ENCODE data around the gene ALPG.
A peak's percentile ranks its signal among the peaks of the same experiment; 100 is the strongest.
"Not testable (repeated sequence)": the region's sequence is repeated elsewhere in the genome, so short reads cannot be mapped to it uniquely, and the experiment has no call there.

The ALPG gene

GRCh38 chr2:232442431-232442830, 35.8 kb downstream of the ALPG start:
- not testable (repeated sequence) for DNase-seq

GRCh38 chr2:232443047-232443446, 36.4 kb downstream of the ALPG start:
- DNase-seq = not testable (repeated sequence)

- not testable (repeated sequence) for DNase-seq
Observed at GRCh38 chr2:232443669-232444408, 37.2 kb downstream of the ALPG start.

DNA sequence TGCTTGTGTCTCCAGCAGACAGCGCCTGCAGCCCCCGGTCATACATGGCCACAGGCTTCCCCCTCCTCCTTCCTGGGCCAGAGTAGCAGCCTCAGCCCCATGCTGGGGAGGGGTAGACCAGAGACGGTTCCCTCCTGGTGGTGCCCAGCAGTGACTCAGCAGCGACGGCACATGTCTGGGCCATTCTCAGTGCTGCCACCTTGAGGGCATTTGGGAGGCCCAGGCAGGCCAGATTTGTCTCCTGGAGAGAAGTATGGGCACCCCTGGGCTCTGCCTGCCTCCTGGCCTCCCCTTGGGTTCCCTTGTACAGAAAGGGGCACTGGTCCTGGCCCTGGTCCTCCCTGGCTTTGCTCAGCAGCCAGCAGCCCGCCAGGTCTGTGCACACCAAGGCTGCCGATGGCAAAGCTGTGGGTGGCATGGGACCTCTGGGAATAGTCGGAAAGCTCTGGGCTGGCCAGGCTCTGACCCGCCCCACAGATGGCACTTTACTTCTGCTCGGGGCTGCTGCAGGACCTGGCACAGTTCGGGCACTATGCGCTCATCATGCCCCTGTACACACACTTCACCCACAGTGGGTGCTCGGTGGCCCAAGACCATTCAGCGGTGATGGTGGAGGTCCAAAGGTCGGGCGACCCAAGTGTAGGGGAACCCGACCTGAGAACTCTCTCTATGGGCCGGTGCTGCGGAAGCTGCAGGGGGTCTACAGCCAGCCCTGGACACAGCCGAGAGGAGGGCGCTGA, 37.9 kb downstream of the ALPG start:
- DNase-seq = peak; percentile 82

DNA sequence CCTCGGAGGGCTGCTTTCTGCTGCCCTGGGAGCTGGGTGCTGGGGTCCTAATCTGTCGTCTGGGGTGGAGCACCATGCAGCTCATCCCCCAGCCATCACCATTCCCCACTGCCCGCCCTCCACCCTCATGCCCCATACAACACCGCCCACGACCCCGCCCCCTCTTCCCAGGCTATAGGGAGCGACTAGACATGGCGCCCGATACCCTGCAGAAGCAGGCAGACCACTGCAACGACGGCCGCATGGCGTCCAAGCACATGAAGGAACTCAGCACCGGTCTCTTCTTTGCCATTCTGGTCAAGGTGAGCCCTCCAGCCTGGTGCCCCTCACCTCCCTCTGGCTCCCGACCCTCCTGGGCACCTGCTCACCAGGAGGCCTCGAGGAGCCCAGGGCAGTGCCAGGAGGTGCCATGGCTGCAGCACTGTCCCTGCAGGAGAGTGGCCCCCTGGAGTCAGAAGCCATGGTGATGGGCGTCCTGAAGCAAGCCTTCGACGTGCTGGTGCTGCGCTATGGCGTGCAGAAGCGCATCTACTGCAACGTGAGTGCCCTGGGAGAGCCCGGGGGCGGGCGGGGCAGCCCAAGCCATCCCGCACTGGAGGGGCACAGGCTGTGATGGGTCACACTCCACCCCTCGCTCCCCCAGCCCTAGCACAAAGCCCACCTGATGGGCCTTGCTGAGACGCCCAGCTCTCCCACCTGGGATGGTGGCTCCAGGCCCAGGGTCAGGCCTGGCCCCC, 38.7 kb downstream of the ALPG start:
- DNase-seq = not testable (repeated sequence)

GRCh38 chr2:232446266-232446777, 39.7 kb downstream of the ALPG start:
- peak; percentile 44 for DNase-seq

DNA sequence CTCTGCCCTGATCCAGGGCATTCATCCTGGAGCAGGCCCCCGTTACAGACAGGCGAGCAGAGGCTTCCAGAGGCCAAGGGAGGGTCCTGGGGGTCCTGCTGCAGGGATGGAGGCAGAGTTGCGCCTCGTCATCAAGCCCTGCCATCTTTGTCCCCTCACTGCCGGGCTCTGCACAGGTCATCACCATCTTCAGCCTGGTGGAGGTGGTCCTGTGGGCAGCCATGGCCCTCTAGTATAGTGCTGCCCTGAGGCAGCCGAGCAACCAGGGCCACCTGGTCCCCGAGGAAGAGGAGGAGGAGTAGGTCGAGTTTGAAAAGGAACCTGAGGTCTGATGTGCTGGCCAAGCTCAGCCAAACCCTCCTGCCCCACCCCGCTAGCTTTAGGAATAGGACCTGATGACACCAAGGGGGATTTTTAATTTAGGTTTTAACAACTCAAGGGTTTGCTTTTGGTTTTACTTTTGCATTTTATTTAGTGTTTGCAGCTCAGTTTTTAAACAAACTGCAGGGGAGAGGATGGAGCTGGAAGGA, 40.5 kb downstream of the ALPG start:
- DNase-seq = no peak

DNA sequence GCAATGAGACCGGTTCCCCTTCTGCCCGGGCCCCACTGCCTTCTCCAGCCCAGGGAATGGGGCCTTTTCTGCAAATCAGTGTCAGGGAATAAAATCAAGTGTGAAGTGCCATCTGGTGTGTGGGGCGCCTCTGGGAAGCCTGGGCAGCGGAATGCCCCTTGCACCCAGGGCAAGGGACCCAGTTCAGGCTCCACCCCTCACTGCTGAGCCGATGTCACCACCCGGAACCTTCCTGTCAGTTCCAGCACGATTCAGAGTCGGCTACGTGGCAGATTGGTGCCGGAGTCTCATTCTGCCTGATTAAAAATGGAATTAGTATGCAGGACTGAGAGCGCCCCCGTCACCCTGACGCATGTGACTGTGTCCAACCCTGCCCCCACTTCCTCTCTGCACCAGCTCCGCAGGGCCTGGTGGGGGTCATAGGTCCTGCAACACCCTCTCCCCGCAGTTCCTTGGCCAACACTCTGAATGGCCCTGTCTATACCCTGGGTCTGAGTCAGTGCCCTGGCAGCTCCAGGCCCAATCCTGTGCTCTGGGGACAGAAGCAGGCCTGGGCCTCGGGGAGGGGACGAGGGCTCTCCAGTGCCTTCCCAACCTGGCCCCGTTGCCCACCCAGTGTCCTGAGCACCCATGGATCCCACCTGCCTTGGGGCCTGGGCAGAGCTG, 41.1 kb downstream of the ALPG start:
- DNase-seq = peak; percentile 36

DNA sequence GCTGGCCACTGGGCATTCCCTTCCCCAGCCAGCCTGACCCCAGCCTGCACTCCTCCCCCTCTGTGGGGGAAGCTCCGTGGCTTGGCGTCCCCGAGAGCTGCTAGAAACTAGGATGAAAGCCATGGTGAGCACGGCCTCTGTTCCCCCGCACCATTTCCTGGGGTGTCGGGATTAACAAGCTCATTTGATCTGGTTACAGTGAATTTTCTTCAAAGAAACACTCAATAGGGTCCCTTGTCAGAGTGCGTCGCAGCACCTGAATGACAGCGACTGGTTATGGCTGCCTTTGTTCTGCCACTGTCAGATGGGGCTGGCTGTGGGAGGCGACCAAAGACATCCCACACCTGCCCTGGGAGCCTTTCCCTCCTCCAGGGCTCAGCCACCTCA, 41.7 kb downstream of the ALPG start:
- DNase-seq = no peak

GRCh38 chr2:232449964-232450363, 43.3 kb downstream of the ALPG start:
- DNase-seq = no peak

GRCh38 chr2:232451645-232452044, 45.0 kb downstream of the ALPG start:
- not testable (repeated sequence) for DNase-seq

DNA sequence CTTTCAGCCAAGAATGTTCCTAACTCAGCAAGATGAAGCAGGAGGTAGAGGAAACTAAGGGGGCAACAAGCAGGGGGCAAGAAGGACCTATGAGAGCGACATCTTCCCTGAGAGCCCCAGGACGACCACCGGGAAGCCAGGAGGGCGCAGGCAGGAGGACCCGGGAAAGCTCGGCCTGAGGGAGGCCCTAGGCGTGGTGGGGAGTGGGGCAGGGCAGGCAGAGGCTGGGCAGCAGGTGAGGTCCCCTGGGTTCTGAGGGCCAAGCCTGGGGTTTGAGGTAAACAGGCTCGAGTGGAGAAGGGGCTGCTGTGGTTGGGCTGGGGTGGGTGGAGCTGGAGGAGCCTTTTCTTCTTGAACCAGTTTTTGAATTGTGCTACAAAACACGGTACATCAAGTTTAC, 48.0 kb downstream of the ALPG start:
- no peak for DNase-seq

- DNase-seq = no peak
Observed at GRCh38 chr2:232455426-232456255, 49.0 kb downstream of the ALPG start, which contains the start of gene ALPI. Gene ALPI, plus strand, starts transcription at chr2:232456153. Its CDS starts 47 bp downstream, at chr2:232456200.

DNA sequence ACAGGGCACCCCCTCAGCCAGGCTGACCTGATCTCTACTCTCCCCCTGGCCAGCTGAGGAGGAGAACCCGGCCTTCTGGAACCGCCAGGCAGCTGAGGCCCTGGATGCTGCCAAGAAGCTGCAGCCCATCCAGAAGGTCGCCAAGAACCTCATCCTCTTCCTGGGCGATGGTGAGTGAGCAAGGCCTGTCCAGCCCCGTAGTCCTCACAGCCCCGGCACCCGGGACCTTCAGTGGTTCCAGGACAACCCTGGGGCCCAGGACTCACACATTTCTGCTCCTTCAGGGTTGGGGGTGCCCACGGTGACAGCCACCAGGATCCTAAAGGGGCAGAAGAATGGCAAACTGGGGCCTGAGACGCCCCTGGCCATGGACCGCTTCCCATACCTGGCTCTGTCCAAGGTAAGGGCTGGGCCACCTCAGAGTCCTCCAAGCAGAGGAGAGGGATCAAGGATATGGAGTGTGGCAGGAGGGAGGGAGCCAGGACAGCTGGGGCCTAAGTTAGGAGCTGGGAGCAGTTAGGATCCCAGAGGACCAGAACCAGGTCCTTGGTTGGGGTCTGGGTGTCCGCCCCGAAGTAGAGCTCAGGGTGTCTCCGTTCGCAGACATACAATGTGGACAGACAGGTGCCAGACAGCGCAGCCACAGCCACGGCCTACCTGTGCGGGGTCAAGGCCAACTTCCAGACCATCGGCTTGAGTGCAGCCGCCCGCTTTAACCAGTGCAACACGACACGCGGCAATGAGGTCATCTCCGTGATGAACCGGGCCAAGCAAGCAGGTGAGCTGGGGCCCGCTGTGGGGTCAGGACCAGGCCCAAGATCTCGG, 49.9 kb downstream of the ALPG start:
- DNase-seq = no peak

DNA sequence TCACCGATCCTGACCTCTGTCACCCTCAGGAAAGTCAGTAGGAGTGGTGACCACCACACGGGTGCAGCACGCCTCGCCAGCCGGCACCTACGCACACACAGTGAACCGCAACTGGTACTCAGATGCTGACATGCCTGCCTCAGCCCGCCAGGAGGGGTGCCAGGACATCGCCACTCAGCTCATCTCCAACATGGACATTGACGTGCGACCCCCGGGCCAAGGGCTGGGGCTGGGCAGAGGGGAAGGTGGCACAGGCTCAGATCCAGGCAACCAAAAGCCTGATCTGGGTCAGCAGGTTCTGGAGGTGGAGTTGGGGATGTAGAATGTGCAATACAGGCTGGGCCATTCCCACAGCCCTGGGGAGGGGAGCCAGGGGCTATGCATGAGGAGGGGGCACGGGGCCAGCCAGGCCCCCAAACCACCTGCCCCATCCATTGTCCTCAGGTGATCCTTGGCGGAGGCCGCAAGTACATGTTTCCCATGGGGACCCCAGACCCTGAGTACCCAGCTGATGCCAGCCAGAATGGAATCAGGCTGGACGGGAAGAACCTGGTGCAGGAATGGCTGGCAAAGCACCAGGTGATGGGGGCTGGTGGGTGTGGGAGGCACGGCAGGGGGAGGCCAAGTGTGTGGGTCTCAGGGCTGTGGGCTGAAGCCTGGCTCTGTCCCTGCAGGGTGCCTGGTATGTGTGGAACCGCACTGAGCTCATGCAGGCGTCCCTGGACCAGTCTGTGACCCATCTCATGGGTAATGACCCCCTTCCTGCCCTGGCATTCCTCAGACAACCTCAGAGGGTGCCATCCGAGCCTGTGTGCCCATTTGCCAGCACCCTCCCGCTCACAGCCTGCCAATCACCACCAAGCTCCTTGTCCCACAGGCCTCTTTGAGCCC, 50.7 kb downstream of the ALPG start:
- no peak for DNase-seq

GRCh38 chr2:232458051-232458660, 51.5 kb downstream of the ALPG start:
- DNase-seq = no peak

GRCh38 chr2:232458661-232459418, 52.2 kb downstream of the ALPG start:
- no peak for DNase-seq

DNA sequence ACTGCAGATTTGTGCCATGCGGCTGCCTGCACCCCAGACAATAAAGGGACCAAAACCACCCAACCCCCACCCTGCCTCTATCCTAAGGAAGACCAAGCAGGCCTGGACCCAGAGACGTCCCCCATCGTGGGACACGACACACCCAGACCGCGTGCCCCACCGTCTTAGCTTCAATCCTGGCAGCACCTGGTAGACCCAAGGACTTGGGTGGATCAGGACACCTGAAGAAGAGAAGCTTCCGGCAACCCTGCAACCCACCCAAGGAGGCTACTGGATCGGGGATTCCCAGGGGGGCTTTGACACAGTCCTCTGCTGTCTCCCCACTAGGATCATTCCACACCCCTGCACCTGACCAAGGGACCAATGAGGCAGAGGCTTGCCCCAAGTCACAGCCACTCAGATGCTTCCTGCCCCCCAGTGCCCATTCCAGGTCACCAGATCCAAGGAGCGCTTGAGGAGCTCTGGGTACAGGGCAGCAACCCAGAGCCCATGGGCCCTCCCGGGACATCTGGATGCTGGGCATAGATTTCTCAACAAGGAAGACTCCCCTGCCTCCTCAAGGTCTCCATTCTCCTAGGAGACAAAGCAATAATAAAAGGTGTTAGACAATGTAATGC, 52.9 kb downstream of the ALPG start:
- DNase-seq = no peak

Measured in NCI-H82 (cell line).